Mesodermal cell (in vitro differentiated cells): ENCODE measurements around the gene COQ8B.
"Not testable (repeated sequence)": the region's sequence is repeated elsewhere in the genome, so short reads cannot be mapped to it uniquely, and the experiment has no call there.

Source experiments
- H3K27ac ChIP-seq: 2 replicates; pipeline ENCODE4 v1.7.0; 2013; ENCODE audit warnings: mild to moderate bottlenecking, low read depth, low read length, moderate library complexity; ENCODE audit not compliant: severe bottlenecking
- H3K36me3 ChIP-seq: 2 replicates; pipeline ENCODE4 v1.7.1; 2013; ENCODE audit warnings: mild to moderate bottlenecking, low read length, moderate library complexity; ENCODE audit not compliant: control insufficient read depth, insufficient read depth
- H3K4me1 ChIP-seq: one replicate; pipeline ENCODE4 v1.7.1; 2013; ENCODE audit warnings: mild to moderate bottlenecking, low read length; ENCODE audit not compliant: insufficient read depth, control insufficient read depth, poor library complexity, severe bottlenecking
- H3K4me3 ChIP-seq: 2 replicates; pipeline ENCODE4 v1.7.0; 2013; ENCODE audit warnings: low read length, control low read depth, mild to moderate bottlenecking; ENCODE audit not compliant: insufficient read depth, poor library complexity, severe bottlenecking; ENCODE audit errors: extremely low read depth
- H3K9me3 ChIP-seq: 2 replicates; pipeline ENCODE4 v1.7.1; 2013; ENCODE audit warnings: mild to moderate bottlenecking, low read length, moderate library complexity; ENCODE audit not compliant: control insufficient read depth
- WGBS, 2 experiments: methylation state at CpG; one replicate each; pipeline ENCODE4 v1.1.5; 2013; ENCODE audit warnings: missing lambda C conversion rate in 2 of 2; ENCODE audit not compliant: insufficient coverage in 2 of 2; 5-methylcytosine and 5-hydroxymethylcytosine counted together

The COQ8B gene

GRCh38 chr19:40668991-40669614 is 47.6 kb downstream of the COQ8B start:
- Histone ChIP-seq H3K4me1 (peaks cover 1% of the 10 kb centered on the region), H3K9me3 (peaks cover 4% of the 10 kb centered on the region), H3K4me3 (no peak overlapping the region), H3K36me3 (peaks cover 70% of the 10 kb centered on the region), H3K27ac (no peak overlapping the region)
- 91 to 96% methylated on average over 7 of the region's 7 CpGs for WGBS, 2 experiments

- H3K9me3 ChIP-seq = peaks cover 4% of the 10 kb centered on the region
- no peak overlapping the region for H3K27ac ChIP-seq
- H3K36me3 ChIP-seq = peaks cover 55% of the 10 kb centered on the region
- peaks cover 9% of the 10 kb centered on the region for H3K4me1 ChIP-seq
- H3K4me3 ChIP-seq = no peak overlapping the region
- 95 to 96% methylated on average over 12 to 14 of the region's 14 CpGs for whole genome bisulfite sequencing, 2 experiments
These were observed 49.1 kb downstream of the COQ8B start for GRCh38 chr19:40667602-40668001.

GRCh38 chr19:40666803-40667438 is 49.8 kb downstream of the COQ8B start:
- Histone ChIP-seq H3K36me3 (peaks cover 48% of the 10 kb centered on the region), H3K4me3 (no peak overlapping the region), H3K9me3 (peaks cover 4% of the 10 kb centered on the region), H3K4me1 (peaks cover 9% of the 10 kb centered on the region), H3K27ac (no peak overlapping the region)
- WGBS, 2 experiments = 93 to 98% methylated on average over 3 to 9 of the region's 14 CpGs

GRCh38 chr19:40663695-40664692 is 52.7 kb downstream of the COQ8B start:
- Histone ChIP-seq H3K4me3 (peak overlapping the region; percentile 59), H3K4me1 (peaks cover 9% of the 10 kb centered on the region), H3K27ac (peak overlapping the region; percentile 87), H3K9me3 (no peaks in the 10 kb centered on the region), H3K36me3 (peaks cover 20% of the 10 kb centered on the region)
- 62 to 81% methylated on average over 15 of the region's 24 CpGs for WGBS, 2 experiments

- Histone ChIP-seq H3K36me3 (peaks cover 11% of the 10 kb centered on the region), H3K4me3 (peak overlapping the region; percentile 59), H3K9me3 (no peaks in the 10 kb centered on the region), H3K27ac (peak overlapping the region; percentile 87), H3K4me1 (peaks cover 9% of the 10 kb centered on the region)
- 1 to 3% methylated on average over 43 to 56 of the region's 60 CpGs for WGBS, 2 experiments
These were observed 53.6 kb downstream of the COQ8B start for GRCh38 chr19:40662925-40663694.

- Histone ChIP-seq H3K36me3 (no peaks in the 10 kb centered on the region), H3K4me3 (no peak overlapping the region), H3K9me3 (no peaks in the 10 kb centered on the region), H3K27ac (no peak overlapping the region), H3K4me1 (peaks cover 9% of the 10 kb centered on the region)
- WGBS, 2 experiments = 83% methylated on average over 1 of the region's 1 CpG; no CpG with 5 or more reads in 1 of the 2 experiments
These were observed 55.1 kb downstream of the COQ8B start for GRCh38 chr19:40661616-40662015.

GRCh38 chr19:40659566-40659965 is 57.1 kb downstream of the COQ8B start:
- Histone ChIP-seq H3K27ac (no peak overlapping the region), H3K9me3 (no peaks in the 10 kb centered on the region), H3K36me3 (no peaks in the 10 kb centered on the region), H3K4me1 (peaks cover 9% of the 10 kb centered on the region), H3K4me3 (no peak overlapping the region)
- 89% methylated on average over 10 to 11 of the region's 11 CpGs for WGBS, 2 experiments

GRCh38 chr19:40659116-40659515 is 57.6 kb downstream of the COQ8B start:
- no peak overlapping the region for H3K27ac ChIP-seq
- no peaks in the 10 kb centered on the region for H3K9me3 ChIP-seq
- no peak overlapping the region for H3K4me3 ChIP-seq
- peaks cover 7% of the 10 kb centered on the region for H3K4me1 ChIP-seq
- WGBS, 2 experiments = 93 to 98% methylated on average over 5 of the region's 5 CpGs
- no peaks in the 10 kb centered on the region for H3K36me3 ChIP-seq

- 94 to 100% methylated on average over 4 of the region's 8 CpGs for WGBS, 2 experiments
- Histone ChIP-seq H3K9me3 (no peaks in the 10 kb centered on the region), H3K27ac (no peak overlapping the region), H3K36me3 (no peaks in the 10 kb centered on the region), H3K4me1 (no peaks in the 10 kb centered on the region), H3K4me3 (no peak overlapping the region)
These were observed 58.7 kb downstream of the COQ8B start for GRCh38 chr19:40658031-40658430.

GRCh38 chr19:40655684-40656083 is 61.0 kb downstream of the COQ8B start:
- 90 to 92% methylated on average over 3 to 4 of the region's 7 CpGs for WGBS, 2 experiments
- H3K9me3 ChIP-seq, H3K36me3 ChIP-seq, H3K4me1 ChIP-seq, H3K27ac ChIP-seq, H3K4me3 ChIP-seq: not testable (repeated sequence)
